ENCODE results near the gene LPGAT1.

DNA sequence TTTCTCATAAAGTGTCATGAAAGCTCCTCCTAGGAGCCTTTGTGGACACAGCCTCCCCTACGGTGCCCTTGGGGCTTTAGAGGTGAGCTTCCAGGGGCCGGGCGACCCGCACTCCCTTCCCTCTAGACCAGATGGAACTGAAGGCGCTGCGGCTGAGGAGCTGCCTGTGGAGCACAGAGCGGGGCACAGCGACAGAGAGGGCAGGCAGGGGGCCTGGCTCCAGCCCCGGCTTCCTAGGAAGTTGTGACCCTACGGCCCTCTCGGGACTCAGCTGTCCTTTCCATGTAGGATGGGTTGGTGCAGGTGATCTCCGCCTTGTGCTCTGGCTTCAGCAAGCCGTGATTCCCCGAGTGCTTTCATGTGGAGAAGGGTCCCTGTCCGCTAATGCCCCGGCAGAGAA lies 131.5 kb downstream of the LPGAT1 start:
- TF ChIP-seq, protein P1, sequence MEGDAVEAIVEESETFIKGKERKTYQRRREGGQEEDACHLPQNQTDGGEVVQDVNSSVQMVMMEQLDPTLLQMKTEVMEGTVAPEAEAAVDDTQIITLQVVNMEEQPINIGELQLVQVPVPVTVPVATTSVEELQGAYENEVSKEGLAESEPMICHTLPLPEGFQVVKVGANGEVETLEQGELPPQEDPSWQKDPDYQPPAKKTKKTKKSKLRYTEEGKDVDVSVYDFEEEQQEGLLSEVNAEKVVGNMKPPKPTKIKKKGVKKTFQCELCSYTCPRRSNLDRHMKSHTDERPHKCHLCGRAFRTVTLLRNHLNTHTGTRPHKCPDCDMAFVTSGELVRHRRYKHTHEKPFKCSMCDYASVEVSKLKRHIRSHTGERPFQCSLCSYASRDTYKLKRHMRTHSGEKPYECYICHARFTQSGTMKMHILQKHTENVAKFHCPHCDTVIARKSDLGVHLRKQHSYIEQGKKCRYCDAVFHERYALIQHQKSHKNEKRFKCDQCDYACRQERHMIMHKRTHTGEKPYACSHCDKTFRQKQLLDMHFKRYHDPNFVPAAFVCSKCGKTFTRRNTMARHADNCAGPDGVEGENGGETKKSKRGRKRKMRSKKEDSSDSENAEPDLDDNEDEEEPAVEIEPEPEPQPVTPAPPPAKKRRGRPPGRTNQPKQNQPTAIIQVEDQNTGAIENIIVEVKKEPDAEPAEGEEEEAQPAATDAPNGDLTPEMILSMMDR (IDR thresholded peaks at IDR 0.05), result no peak
- no peak for TF ChIP-seq POLR2A (IDR thresholded peaks at IDR 0.05)
